OCI-LY1 (cell line): ENCODE data around the gene GOLGA7B.

ENCODE experiments used
- H2AFZ ChIP-seq: fragments of 200-600 bp; sonication (generic), shearing (Covaris generic); 2 replicates; pipeline ENCODE4 v1.6.0; 2014; ENCODE audit warnings: antibody characterized with exemption, mild to moderate bottlenecking, low read length
- H3F3A ChIP-seq: fragments of 200-600 bp; sonication (generic), shearing (Covaris generic); 2 replicates; pipeline ENCODE4 v1.6.0; 2014; ENCODE audit warnings: mild to moderate bottlenecking, antibody characterized with exemption, low read length, moderate library complexity; ENCODE audit not compliant: insufficient read depth
- H3K27ac ChIP-seq: fragments of 200-600 bp; sonication (generic); 2 replicates; pipeline ENCODE4 v1.5.1; 2014; ENCODE audit warnings: low read length, mixed run types, mild to moderate bottlenecking, low read depth; ENCODE audit not compliant: poor library complexity, severe bottlenecking
- H3K27me3 ChIP-seq: fragments of 200-600 bp; sonication (generic); 2 replicates; pipeline ENCODE4 v1.6.0; 2014; ENCODE audit warnings: antibody characterized with exemption, mild to moderate bottlenecking, low read length, moderate library complexity; ENCODE audit not compliant: insufficient read depth
- H3K36me3 ChIP-seq: fragments of 200-600 bp; sonication (generic); 2 replicates; pipeline ENCODE4 v1.6.1; 2014; ENCODE audit warnings: mild to moderate bottlenecking, antibody characterized with exemption, low read length, moderate library complexity, mixed read lengths; ENCODE audit not compliant: insufficient read depth
- H3K4me1 ChIP-seq: fragments of 200-600 bp; sonication (generic); 2 replicates; pipeline ENCODE4 v1.5.1; 2014; ENCODE audit warnings: mild to moderate bottlenecking, low read length, moderate library complexity; ENCODE audit not compliant: insufficient read depth, severe bottlenecking
- H3K4me2 ChIP-seq: fragments of 200-600 bp; sonication (generic), shearing (Covaris generic); 2 replicates; pipeline ENCODE4 v1.6.1; 2014; ENCODE audit warnings: low read length
- H3K4me3 ChIP-seq: fragments of 200-600 bp; sonication (generic); 2 replicates; pipeline ENCODE4 v1.5.1; 2014; ENCODE audit warnings: low read length, low read depth, mild to moderate bottlenecking, mixed read lengths; ENCODE audit not compliant: poor library complexity, severe bottlenecking
- H3K79me2 ChIP-seq: fragments of 200-600 bp; shearing (Covaris generic); 2 replicates; pipeline ENCODE4 v1.6.1; 2016; ENCODE audit warnings: mixed run types, low read length, mixed read lengths; ENCODE audit not compliant: insufficient read depth
- H3K9ac ChIP-seq: fragments of 200-600 bp; sonication (generic), shearing (Covaris generic); 2 replicates; pipeline ENCODE4 v1.6.1; 2014; ENCODE audit warnings: mild to moderate bottlenecking, low read length, mixed read lengths
- H3K9me2 ChIP-seq: fragments of 200-600 bp; sonication (generic), shearing (Covaris generic); 2 replicates; pipeline ENCODE4 v1.6.1; 2014; ENCODE audit warnings: low read depth, mild to moderate bottlenecking, low read length, mixed read lengths
- H3K9me3 ChIP-seq: fragments of 200-600 bp; shearing (Covaris generic); 2 replicates; pipeline ENCODE4 v1.6.1; 2014; ENCODE audit warnings: low read length, mixed read lengths
- H4K20me1 ChIP-seq: fragments of 200-600 bp; sonication (generic), shearing (Covaris generic); 2 replicates; pipeline ENCODE4 v1.6.0; 2016; ENCODE audit warnings: mild to moderate bottlenecking, low read length; ENCODE audit not compliant: insufficient read depth
- EZH2 ChIP-seq: fragments of 200-600 bp; sonication (generic), shearing (Covaris generic); IDR thresholded peaks from 2 replicates; pipeline ENCODE4 v1.8.0; 2017; ENCODE audit warnings: borderline replicate concordance, mixed run types, mild to moderate bottlenecking, antibody characterized with exemption, low read length, moderate library complexity, mixed read lengths
- TF ChIP-seq, protein P1 (sequence below): fragments of 200-600 bp; sonication (generic), shearing (Covaris generic); IDR thresholded peaks from 2 replicates; pipeline ENCODE4 v1.5.1; 2017; ENCODE audit warnings: mild to moderate bottlenecking, antibody characterized with exemption, low read length, moderate library complexity, mixed read lengths

Gene GOLGA7B

DNA sequence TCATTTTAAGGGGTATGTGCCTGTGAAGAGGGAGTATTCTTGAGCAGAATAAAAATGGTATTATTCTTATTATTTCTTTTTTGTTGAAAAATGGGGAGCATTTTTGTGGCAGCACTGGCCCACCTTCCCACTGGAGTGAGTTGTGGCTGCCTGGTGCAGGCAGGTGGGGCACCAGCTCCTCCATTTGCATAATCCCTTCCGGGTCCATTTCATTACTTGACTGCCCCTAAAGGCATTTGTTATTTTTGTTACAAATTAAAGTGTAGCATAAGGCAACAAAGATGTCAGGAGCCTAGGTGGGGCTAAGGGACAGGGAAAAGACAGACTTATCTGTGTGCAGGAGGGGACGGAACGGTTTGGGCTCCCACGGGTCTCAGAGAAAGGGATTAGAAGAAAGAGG, 26.8 kb downstream of the GOLGA7B start:
- Histone ChIP-seq H3K9me3 (no peaks in the 10 kb centered on the region), H3K27ac (no peak overlapping the region), H3K27me3 (no peaks in the 10 kb centered on the region), H3K9me2 (no peaks in the 10 kb centered on the region), H3K4me1 (no peaks in the 10 kb centered on the region), H3K4me2 (no peak overlapping the region), H4K20me1 (no peaks in the 10 kb centered on the region), H3K4me3 (no peak overlapping the region), H2AFZ (no peak overlapping the region), H3F3A (no peaks in the 10 kb centered on the region), H3K9ac (no peak overlapping the region), H3K36me3 (no peaks in the 10 kb centered on the region), H3K79me2 (no peaks in the 10 kb centered on the region)
- no peak for TF ChIP-seq EZH2
- TF ChIP-seq, protein P1, sequence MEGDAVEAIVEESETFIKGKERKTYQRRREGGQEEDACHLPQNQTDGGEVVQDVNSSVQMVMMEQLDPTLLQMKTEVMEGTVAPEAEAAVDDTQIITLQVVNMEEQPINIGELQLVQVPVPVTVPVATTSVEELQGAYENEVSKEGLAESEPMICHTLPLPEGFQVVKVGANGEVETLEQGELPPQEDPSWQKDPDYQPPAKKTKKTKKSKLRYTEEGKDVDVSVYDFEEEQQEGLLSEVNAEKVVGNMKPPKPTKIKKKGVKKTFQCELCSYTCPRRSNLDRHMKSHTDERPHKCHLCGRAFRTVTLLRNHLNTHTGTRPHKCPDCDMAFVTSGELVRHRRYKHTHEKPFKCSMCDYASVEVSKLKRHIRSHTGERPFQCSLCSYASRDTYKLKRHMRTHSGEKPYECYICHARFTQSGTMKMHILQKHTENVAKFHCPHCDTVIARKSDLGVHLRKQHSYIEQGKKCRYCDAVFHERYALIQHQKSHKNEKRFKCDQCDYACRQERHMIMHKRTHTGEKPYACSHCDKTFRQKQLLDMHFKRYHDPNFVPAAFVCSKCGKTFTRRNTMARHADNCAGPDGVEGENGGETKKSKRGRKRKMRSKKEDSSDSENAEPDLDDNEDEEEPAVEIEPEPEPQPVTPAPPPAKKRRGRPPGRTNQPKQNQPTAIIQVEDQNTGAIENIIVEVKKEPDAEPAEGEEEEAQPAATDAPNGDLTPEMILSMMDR = no peak

DNA sequence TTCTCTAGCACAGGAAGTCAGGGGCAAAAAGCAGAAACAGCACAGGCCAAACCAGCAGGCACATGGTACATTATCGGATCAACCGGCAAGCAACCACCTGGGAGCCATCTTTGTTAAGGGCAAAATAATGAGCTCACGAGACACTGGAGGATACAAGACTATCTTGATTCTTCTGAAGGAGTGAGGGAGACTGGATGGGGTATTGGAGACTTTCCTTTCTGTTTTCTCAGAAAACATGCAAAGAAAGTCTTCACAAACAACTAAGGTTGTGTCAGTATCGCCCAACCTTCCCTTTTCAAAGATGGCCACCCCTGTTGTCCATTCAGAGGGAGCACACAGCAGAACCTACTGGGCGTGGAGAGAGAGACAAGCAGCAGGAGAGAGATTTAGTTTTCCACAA, 29.6 kb downstream of the GOLGA7B start:
- Histone ChIP-seq H3K4me2 (no peak overlapping the region), H3K36me3 (no peaks in the 10 kb centered on the region), H2AFZ (no peak overlapping the region), H4K20me1 (no peaks in the 10 kb centered on the region), H3K9me2 (no peaks in the 10 kb centered on the region), H3K4me1 (no peaks in the 10 kb centered on the region), H3K27ac (no peak overlapping the region), H3K27me3 (no peaks in the 10 kb centered on the region), H3K9me3 (no peaks in the 10 kb centered on the region), H3K9ac (no peak overlapping the region), H3F3A (no peaks in the 10 kb centered on the region), H3K79me2 (no peaks in the 10 kb centered on the region), H3K4me3 (no peak overlapping the region)
- TF ChIP-seq, protein P1 = no peak
- no peak for TF ChIP-seq EZH2

DNA sequence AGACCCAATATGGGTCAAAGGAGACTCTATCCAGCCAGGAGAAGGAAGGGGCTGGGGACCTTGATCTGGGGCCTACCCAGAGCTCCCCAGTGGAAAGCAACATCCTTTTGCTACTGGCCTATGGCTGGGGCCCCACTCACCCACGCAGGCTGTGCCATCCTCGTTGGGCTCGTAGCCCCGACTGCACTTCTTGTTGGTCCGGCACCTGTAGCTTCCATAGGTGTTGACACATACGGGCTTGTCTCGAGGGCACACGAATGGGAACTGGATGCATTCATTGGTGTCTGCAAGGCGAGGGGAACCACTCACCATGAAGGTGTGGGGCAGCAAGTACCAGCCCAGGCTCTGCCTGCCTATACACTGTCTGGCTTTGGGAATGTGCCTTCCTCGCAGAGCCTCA, 30.5 kb downstream of the GOLGA7B start:
- Histone ChIP-seq H3K9me2 (no peaks in the 10 kb centered on the region), H3K36me3 (no peaks in the 10 kb centered on the region), H3K79me2 (no peaks in the 10 kb centered on the region), H3K9me3 (no peaks in the 10 kb centered on the region), H3K4me3 (no peak overlapping the region), H3K4me1 (no peaks in the 10 kb centered on the region), H3K4me2 (no peak overlapping the region), H4K20me1 (no peaks in the 10 kb centered on the region), H3K9ac (no peak overlapping the region), H2AFZ (no peak overlapping the region), H3K27me3 (no peaks in the 10 kb centered on the region), H3F3A (no peaks in the 10 kb centered on the region), H3K27ac (no peak overlapping the region)
- TF ChIP-seq, protein P1 = no peak
- no peak for TF ChIP-seq EZH2
